ENCODE data around the gene NGFR. TPM values are rescaled to one million over a fixed set of nuclear protein-coding genes. Genes with fewer than 3 reads are reported as not detected.
A peak's percentile ranks its signal among the peaks of the same experiment; 100 is the strongest.
"Not testable (repeated sequence)": the region's sequence is repeated elsewhere in the genome, so short reads cannot be mapped to it uniquely, and the experiment has no call there.

NGFR gene
- polyA plus RNA-seq, 1 donor from 2014 or later = not detected

DNA sequence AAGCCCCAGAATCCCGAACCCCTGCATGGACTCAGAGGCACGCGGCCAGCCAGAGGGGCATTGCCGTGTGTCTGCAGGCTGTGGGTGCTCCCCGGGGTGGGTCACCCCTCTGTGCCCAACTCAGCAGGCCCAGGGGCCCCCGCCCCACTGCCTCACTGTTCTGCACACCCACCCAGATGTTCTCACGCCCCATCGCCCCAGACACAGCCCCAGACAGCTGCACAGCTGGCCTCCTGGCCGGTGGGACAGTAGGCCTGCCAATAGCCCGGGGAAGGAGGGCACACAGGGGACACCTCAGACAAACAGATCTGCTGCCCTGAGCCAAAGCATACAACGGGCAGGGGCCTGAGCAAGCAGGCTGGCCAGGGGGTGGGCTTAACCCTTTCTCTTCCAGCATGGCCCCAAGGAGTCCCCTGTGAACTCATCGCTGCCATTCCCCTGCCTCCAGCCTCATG, 53.0 kb downstream of the NGFR start:
- Mint-ChIP-seq H3K36me3 (peaks cover 2% of the 10 kb centered on the region), H3K27ac (no peak overlapping the region), H3K4me1 (peaks cover 0 to 2% (median 0%) of the 10 kb centered on the region in 3 donors), H3K9me3 (peaks cover 0 to 11% (median 2%) of the 10 kb centered on the region in 3 donors), H3K4me3 (peak overlapping the region in 1 of 4 donors; percentile 4), H3K27me3 (peaks cover 7% of the 10 kb centered on the region)

DNA sequence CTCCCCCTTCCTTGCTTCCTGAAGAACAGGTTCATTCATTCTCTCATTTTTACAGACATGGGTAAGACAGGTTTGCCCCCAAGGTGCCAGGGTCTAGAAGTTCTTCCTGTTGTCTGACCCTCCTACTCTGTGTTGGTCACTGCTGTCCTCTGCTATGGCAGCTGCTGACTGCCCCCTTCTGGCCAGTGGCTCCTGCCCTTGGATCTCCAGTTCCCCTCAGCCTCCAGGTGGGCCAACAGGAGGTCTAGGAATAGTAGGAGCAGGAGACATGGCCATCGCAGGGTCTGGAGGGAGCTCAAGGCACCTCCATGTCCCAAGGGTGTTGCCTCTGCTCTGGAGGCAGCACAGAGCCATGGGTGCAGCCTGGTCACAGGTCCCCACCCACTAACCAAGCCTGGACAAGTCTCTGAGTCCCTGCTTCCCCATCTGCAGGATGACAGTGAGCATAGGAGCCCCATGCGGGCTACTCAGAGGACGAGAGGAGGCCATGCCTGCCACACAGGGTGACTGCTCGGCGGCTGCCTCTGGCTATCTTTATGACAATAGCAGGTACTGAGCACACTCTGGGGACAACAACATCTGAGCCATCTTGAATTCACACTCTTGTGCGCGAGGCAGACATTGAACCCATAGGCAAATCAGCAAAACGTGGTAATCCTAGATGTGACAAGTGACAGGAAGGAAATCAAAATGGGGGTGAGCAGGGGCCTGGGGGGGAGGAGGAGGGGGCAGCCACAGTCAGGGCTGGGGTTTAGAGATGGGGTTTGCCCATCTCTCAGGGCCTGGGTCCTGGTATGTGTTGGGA, 53.6 kb downstream of the NGFR start:
- peak overlapping the region in 1 of 4 donors; percentile 14 for H3K4me3 Mint-ChIP-seq
- peaks cover 7% of the 10 kb centered on the region for H3K27me3 Mint-ChIP-seq
- H3K4me1 Mint-ChIP-seq = peaks cover 0 to 4% (median 0%) of the 10 kb centered on the region in 3 donors
- H3K9me3 Mint-ChIP-seq = peaks cover 0 to 6% (median 2%) of the 10 kb centered on the region in 3 donors
- no peak overlapping the region for H3K27ac Mint-ChIP-seq
- H3K36me3 Mint-ChIP-seq = peaks cover 2% of the 10 kb centered on the region

DNA sequence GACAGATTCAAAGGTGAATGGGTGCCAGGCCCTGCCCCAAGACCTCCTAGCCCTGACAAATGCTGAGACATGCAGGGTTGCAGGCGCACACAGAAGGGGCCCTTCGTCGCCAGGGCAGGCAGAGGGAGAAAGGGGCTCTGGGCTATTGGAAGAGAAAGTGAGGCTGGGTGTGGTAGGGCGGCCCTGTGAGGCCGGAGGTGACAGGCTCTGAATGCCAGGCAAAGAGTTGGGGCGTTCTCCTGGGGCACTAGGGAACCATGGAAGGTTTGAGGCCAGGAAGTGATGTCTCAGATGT, 54.2 kb downstream of the NGFR start:
- Mint-ChIP-seq H3K4me3 (peak overlapping the region in 1 of 4 donors; percentile 14), H3K27ac (no peak overlapping the region), H3K27me3 (peaks cover 6% of the 10 kb centered on the region), H3K4me1 (peaks cover 0 to 4% (median 0%) of the 10 kb centered on the region in 3 donors), H3K9me3 (peaks cover 0 to under 1% (median 0%) of the 10 kb centered on the region in 3 donors), H3K36me3 (peaks cover under 1% of the 10 kb centered on the region)

DNA sequence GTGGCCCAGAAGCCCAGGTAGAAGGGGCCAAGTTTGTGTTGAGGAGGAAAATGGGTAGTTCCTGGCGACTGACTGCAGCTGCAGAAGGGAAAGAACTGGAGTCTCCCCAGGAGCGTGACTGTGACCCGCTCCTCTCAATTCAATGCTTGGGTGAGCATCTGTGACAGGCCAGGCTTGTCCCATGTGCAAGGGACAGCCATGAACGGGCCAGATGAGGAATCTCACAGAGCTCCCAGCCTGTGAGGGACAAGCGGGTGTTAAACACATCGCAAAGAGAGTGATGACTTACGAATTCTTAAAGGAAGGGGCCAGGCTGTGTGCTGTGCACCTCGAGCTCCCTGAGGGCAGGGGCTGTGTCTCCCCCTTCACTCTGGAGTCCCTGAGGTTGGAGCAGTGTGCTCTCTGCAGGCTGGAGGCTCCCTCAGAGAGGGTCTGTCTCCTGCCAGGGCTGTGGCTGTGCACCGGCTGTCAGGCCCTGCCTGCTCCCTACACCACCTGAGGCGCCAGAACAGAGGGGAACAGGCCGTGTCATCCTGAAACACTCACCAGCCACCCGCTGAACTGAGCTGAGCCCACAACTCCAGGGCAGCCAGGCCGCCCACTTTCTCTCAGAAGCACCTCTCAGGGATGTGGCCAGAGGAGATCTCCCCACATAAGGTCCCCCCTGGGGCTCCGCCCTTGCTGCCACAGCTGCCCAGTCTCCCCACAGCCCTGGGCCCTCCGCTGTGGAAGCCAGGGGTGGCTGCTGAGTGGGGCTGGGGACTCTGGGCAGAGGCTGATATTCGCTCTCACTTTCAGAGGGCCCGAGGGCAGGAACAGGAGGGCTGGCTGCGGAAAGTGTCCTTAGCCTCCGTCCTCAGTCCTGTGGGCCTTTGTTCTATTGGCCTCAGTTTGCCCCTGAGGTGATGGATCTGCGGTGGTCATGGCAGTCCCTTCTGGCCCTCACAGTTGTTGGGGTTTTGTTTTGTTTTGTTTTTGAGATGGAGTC, 54.9 kb downstream of the NGFR start:
- Mint-ChIP-seq H3K36me3 (no peaks in the 10 kb centered on the region), H3K9me3 (no peaks in the 10 kb centered on the region), H3K27ac (no peak overlapping the region), H3K4me1 (peaks cover 0 to 4% (median 0%) of the 10 kb centered on the region in 3 donors), H3K27me3 (peaks cover 6% of the 10 kb centered on the region), H3K4me3 (no peak overlapping the region)

DNA sequence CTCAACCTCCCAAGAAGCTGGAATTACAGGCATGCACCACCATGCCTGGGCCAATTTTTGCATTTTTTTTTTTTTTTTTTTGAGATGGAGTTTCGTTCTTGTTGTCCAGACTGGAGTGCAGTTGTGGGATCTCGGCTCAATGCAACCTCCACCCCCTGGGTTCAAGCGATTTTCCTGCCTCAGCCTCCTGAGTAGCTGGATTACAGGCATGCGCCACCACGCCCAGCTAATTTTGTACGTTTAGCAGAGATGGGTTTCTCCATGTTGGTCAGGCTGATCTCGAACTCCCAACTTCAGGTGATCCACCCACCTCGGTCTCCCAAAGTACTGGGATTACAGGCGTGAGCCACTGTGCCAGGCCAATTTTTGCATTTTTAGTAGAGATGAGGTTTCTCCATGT, 55.7 kb downstream of the NGFR start:
- H3K9me3 Mint-ChIP-seq, H3K36me3 Mint-ChIP-seq, H3K4me1 Mint-ChIP-seq, H3K4me3 Mint-ChIP-seq, H3K27ac Mint-ChIP-seq, H3K27me3 Mint-ChIP-seq: not testable (repeated sequence)

DNA sequence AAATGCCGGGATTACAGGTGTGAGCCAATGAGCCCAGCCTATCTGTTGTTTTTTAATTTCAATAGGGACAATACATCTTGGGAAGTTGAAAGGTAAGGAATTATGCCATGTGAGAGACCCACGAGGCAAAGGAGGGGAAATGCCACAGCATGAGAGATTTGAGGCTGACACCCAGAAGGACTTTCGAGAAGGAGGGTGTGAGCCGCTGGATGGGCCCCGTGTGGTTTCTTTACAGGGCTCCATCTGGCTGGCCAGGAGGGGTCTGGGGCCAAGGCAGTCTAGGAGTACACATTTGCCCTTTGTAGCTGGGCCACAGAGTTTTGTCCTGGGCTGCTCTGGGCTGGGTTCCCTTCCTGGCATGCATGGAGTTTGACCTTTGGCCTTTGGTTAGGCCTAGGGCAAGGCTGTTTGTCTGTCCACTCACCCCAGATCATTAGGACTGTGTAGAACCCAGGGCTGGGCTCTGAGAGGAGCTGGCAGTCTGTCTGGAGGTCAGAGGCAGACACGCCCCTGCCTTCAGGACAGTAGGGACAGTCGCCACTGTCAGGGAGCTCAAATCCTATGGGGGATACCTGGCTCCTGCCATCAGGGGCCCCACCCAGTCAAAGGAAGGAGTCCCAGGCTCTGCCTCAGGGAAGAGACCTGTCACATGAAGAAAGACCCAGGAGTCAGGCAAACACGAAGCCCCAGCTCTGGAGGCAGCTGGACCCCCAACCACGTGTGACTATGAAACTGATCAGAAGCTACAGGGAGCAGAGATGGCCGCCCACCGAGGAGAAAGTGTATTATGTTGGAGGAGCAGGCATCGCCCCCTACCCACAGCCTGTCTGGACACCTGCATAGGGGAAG, 56.4 kb downstream of the NGFR start:
- H3K27me3 Mint-ChIP-seq = peaks cover 4% of the 10 kb centered on the region
- H3K36me3 Mint-ChIP-seq = no peaks in the 10 kb centered on the region
- H3K4me1 Mint-ChIP-seq = peaks cover 0 to 4% (median 0%) of the 10 kb centered on the region in 3 donors
- H3K4me3 Mint-ChIP-seq = no peak overlapping the region
- H3K9me3 Mint-ChIP-seq = no peaks in the 10 kb centered on the region
- H3K27ac Mint-ChIP-seq = no peak overlapping the region

DNA sequence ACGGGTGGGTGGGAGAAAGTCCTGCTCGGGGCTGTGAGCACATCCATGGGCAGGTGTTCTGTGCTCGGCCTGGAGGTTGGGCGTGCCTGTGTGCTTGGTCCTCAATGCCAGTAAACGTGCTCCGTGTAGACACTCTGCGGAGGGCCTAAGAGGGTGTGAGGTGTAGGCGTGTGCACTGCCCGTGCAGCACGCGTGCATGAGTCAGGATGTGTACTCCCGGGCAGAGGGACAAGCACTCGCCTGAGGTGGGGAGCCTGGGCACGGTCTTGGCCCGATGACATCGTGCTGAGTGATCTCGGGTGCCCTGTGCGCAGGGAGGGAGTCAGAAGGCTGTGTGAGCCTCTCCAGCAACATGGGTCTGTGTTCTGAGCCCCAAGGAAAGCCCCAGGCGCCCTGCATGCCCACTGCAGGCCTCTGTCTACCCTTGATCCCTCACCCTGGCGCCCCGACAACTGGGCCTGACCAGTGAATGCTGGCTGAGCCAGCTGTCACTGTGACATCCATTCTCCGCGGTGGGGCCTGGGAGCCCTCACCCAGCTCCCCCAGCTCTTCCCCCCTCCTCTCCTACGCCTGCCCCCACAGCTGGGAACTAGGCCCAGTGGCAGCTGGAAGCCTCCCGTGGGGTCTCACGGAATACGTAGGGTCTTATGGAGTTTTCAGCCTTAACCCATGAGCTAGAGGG, 57.1 kb downstream of the NGFR start:
- Mint-ChIP-seq H3K27ac (no peak overlapping the region), H3K27me3 (peaks cover 5% of the 10 kb centered on the region)

DNA sequence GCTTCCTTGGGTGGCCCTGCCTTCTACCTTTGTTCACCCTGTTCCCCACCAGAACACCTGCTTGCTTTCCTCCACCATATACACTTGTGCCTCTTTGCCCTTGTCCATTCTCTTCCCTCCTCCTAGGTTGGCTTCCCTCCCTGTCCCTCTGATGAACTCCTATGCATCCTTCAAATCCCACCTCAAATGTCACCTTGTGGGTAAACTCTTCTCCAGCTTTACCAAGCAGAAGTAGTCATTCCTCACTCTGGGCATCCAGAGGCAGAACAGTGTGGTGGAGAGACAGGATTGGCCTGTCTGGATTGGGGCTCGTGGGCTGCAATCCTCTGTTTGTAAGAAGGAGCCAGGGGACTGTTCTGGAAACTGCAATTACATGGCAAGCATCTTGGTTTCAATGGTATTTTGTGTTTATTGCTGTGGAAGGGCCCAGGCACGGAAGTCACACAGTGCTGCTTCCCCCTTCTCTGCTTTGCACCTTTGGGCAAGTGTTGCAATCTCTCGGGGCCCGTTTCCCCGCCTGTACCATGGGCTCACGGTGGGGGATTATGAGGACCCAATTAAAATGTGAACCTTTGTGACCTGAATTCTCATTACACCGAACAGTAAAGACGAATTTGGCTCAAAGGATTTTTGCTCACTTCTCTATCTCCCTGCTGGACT, 58.7 kb downstream of the NGFR start:
- no peaks in the 10 kb centered on the region for H3K36me3 Mint-ChIP-seq
- peak overlapping the region in 1 of 3 donors; percentile 79 for H3K27ac Mint-ChIP-seq
- H3K4me3 Mint-ChIP-seq = no peak overlapping the region
- H3K9me3 Mint-ChIP-seq = no peaks in the 10 kb centered on the region
- peaks cover 0 to 8% (median 0%) of the 10 kb centered on the region in 3 donors for H3K4me1 Mint-ChIP-seq
- H3K27me3 Mint-ChIP-seq = peaks cover 6% of the 10 kb centered on the region

More for the DNA sequence above, 57.1 kb downstream of the NGFR start:
- Mint-ChIP-seq H3K4me1 (peaks cover 0 to 5% (median 0%) of the 10 kb centered on the region in 3 donors), H3K4me3 (no peak overlapping the region), H3K9me3 (no peaks in the 10 kb centered on the region), H3K36me3 (no peaks in the 10 kb centered on the region)

DNA sequence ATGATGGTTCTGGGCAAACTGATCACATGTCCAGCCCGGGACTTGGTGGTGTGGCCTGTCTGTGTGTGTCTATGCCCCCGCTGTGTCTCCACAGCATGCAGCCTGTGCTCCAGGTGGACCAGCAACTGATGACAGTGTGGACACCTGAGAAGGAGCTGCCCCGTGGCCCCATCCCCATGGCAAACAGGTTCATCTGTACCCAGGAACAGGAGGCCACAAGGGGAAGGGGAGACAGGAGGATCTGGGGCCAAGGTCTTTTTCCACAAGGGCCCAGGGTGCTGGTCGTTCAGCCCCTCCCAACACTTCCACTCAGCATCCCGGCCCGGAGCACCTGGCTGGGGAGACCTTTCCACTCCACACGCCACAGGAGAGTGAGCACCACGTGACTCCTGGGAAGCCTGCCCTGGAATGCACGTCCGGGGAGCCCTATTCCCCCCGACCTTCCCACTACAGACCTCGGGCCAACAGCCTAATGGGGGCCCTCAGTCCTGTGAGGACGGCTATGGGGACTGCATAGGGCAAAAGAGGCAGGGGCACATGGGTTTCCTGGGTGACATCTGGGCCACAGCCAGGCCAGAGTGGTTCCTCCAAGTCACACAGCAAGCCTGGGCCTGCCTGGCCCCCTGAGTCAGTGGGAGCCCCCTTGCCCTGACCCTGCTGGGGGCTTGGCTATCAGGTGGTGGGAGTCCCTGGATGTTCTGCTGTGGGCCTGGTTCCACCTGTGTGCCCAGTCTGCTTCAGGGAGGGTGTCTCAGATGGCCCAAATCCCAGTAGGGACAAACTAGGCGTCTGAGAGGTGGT, 59.8 kb downstream of the NGFR start:
- H3K27me3 Mint-ChIP-seq = peaks cover 8% of the 10 kb centered on the region
- H3K9me3 Mint-ChIP-seq = no peaks in the 10 kb centered on the region
- peak overlapping the region in 1 of 4 donors; percentile 47 for H3K4me3 Mint-ChIP-seq
- H3K4me1 Mint-ChIP-seq = peaks cover 0 to 8% (median 0%) of the 10 kb centered on the region in 3 donors
- no peak overlapping the region for H3K27ac Mint-ChIP-seq
- no peaks in the 10 kb centered on the region for H3K36me3 Mint-ChIP-seq

DNA sequence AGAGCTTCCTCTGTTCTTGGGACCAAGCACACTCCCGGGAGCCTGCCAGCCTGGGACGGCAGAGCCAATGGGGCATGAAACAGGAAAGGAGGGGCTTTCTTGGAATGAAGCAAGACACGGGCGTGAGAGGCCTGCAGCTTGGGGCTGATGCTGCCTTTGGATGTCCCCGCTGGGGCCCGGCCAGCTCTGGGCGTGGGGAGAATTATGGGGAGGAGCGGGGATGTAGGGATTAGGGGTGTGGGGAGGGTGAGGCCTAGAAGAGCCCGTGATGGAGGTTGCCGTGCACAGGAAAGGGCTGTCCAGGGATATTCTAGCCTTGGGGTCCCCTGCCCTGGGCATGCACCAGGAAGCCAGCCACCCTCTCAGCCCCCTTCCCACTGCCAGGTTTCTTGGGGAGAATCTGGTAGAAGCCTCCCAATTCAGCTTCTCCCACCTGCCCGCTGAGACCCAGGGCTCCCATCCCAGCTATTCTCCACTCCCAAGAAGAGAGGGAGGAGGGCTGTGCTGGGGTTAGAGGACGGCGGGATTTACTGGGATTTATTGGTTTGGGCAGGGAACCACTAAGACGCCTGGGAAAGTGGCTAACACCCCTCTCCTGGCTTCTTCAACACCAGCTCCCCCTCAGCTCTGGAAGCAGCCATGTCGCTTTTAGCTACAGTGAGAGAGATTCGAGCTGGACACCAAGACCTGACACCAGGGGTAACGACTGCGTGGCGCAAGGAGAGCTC, 60.6 kb downstream of the NGFR start:
- peak overlapping the region in 1 of 3 donors; percentile 50 for H3K27ac Mint-ChIP-seq

DNA sequence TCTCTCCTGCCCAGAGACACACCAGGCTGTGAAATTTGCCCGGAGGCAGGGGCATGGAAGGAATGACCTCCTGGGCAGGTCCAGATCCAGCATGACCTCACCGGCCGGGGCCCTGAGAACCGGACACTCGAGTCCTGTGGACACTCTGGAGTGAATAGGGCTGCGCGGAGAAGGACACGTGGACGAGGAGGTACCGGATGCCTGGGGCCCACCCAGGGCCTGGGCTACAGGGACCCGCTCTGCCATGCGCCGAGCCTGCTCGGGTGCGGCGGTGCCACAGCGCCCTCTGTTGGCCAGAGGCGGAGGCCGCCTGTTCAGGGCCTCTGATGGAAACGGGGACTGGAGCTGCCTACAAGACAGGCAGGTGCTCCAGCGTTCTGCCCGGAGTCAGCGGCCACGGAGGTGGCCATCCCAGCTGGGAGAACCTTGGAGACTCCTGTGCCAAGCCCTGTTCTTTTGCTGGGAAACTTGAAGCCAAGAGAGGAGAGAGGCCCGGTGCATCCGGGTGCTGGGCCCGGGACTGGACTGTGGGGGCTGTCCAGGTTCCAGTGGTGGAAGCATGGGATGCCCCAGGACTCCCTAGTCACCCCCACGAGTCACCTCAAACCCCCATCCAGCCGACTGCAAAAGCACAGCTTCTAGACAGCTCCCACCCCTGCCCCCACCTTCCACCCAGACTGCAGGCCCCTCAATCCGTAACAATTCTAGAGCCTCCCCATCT, 61.3 kb downstream of the NGFR start:
- Mint-ChIP-seq H3K4me3 (peak overlapping the region in 1 of 4 donors; percentile 65), H3K27ac (peak overlapping the region in 1 of 3 donors; percentile 50), H3K27me3 (peaks cover 10% of the 10 kb centered on the region), H3K36me3 (no peaks in the 10 kb centered on the region), H3K4me1 (peaks cover 0 to 8% (median 0%) of the 10 kb centered on the region in 3 donors), H3K9me3 (no peaks in the 10 kb centered on the region)

More for the DNA sequence above, 60.6 kb downstream of the NGFR start:
- peak overlapping the region in 2 of 4 donors; percentile 47 to 65 for H3K4me3 Mint-ChIP-seq
- no peaks in the 10 kb centered on the region for H3K9me3 Mint-ChIP-seq
- H3K36me3 Mint-ChIP-seq = no peaks in the 10 kb centered on the region
- peaks cover 8% of the 10 kb centered on the region for H3K27me3 Mint-ChIP-seq
- peaks cover 0 to 8% (median 0%) of the 10 kb centered on the region in 3 donors for H3K4me1 Mint-ChIP-seq

Measured in IgD-negative memory B cell (primary cell).